Stimulated activated CD8-positive, alpha-beta memory T cell treated with anti-CD3 and anti-CD28 coated beads, Interleukin-12 subunit alpha, Interleukin-12 subunit beta, amount 100 ng/mL, for 1 hour (primary cell): ENCODE measurements around the gene TNFAIP8L3.

Experiments used
- DNase-seq: peaks from one replicate; pipeline ENCODE4 v3.0.0-alpha.2; 2020; ENCODE audit warnings: low read depth

TNFAIP8L3 gene

DNA sequence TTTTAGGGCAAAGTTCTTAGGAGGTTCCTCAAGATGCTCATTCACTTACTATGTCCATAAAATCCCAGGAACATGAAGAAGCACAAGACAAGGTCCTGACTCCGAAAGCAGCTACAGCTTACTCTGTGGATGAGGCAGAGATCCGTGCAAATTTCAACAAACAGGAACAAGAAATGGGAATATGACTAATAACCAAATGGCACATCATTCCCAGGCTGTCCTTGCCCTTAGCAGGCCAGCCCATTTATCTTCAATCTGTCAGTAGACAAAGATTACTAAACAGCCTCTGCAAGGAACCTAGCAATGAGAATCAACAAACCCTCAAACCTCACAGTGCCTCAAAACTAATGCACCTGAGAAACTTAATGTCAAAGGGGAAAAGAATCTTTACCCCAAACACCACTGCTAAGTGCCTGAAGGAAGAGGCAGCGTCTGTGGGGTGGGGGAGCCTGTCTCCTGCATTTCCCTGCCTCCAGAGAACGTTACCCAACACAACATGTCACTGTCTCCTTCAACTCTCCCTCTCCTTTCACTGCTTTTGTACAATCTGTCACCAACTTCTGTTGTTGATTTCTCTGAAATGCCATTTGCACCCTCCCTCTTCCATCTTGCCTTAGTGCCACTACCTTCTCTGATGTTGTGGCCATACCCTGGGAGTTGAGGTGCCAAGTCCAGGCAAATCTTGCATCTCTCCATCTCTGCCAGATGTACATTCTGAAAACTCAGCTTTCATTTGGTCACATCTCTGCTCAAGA, 4.8 kb downstream of the TNFAIP8L3 start:
- DNase-seq = no peak

DNA sequence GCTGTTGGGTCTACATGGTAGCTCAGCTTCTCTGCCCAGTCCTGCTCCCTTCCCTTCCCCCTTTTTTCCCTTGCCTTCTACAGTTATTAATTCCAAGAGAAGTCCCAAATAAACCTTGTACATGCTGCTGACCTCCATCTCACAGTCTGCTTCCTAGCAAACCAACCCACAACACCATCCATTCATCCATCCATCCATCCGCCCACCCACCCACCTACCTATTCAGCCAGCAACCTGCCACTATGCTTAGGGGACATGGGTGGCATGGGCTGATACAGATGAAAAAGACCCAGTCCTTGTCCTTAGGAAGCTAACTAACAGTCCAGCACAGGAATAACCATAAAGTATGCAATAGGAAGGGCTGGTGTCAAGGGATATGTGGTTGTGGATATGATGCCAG, 5.7 kb downstream of the TNFAIP8L3 start:
- no peak for DNase-seq

DNA sequence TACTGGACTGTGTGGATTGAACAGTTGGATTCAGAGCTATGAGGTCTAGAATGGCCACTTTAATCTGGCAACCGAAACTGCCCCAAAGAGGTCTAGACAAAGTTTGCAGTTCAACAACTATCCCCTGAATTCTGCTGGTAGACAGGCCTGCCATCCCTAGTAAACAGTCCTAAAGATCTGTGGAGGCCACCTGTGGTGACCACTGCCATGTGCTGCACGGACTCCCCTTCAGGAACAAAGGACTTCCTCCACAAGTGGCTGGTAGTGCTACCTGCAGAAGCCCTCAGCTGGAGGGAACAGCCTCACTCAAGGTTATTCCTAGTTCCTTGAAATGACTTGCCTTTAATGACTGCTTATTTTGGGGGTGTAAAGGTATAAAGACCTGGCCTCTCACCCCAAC, 6.1 kb downstream of the TNFAIP8L3 start:
- DNase-seq = no peak

DNA sequence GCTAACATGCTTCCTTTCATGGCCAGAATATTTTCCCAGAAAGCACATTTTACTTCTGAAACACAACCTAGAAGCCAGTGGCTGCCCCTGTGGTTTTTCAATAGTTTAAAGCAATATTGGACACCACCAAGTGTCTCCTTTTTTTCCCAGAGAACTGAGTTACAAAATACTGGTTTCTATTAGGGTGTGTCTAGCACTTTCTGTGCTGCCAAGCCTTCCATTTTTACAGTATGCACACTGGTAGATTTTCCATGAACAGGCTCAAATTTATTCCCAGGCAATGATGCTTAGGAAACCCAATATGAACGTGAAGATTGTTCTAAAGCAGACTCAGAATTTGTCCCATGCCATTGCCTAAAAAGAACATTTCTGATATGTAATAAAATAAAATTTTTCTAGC, 7.2 kb downstream of the TNFAIP8L3 start:
- DNase-seq = no peak

DNA sequence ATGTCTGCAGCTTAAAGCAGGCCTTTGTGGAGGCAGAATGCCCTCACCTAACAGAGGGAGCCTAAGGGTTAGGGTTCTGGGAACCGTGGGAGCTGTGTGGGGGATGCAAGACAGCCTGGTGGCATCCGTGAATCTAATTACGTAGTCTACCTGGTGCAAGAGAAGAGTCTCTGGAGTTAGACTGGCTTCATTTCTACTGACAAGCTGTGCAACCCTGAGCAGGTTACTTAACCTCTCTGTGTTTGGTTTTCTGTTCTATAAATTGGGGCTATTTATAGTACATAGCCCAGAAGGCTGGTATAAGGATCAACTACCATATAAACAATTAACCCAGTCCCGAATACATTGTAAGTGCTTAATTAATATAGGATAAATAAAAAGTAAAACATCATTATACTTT, 8.3 kb downstream of the TNFAIP8L3 start:
- no peak for DNase-seq

DNA sequence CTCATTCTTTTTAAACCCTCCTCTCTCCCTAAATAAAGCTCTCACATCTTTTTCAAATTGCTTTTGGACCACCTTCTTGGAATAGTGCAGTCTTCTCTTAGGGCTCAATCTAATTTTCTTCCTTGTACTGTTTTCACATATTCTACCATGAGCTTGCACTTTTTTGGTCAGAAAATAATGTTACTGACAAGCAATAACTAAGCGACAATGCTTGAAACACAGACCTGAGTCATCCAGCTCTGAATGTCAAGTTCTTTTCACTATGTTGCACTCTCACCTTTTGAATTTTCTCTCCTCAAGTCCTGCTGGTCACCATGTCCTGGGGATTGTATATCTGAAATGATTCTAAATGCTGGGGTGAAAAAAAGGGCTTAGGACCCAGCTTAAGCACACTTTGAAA, 8.9 kb downstream of the TNFAIP8L3 start:
- DNase-seq = no peak

DNA sequence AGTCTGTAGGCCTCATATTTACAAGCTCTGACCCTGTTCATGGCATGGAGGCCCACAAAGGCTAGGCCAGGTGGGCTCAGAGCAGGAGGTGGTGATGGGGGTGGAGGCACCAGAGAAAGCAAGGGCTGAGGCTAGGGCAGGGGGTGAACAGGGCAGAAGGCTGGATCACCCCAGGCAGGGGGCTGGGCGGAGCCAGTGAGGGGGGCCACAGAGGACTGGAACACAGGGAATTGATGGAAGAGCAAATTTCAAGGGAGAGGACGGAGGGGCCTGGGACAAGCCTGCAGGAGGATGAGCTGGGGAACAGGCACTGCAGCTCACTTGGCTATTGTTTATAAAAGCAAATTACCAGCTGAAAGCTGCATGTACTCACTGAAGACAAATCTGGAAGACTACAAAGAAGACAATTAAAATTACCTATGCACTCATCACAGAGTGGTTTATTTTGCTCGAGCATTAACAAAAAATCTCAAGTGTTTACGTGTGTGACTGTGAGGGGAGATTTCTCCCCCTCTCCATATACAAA, 11.0 kb downstream of the TNFAIP8L3 start:
- DNase-seq = no peak

DNA sequence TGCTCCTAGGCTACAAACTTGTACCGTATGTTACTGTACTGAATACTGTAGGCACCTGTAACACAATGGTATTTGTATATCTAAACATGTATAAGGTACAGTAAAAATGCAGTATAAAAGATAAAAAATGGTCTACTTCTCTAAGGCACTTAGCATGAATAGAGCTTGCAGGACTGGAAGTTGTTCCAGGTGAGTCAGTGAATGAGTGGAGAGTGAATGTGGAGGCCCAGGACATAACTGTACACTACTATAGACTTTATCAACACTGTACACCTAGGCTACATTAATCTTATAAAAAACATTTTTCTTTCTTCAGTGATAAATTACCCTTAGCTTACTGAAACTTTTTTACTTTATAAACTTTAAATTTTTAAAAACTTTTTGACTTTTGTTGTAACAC, 12.5 kb downstream of the TNFAIP8L3 start:
- no peak for DNase-seq

DNA sequence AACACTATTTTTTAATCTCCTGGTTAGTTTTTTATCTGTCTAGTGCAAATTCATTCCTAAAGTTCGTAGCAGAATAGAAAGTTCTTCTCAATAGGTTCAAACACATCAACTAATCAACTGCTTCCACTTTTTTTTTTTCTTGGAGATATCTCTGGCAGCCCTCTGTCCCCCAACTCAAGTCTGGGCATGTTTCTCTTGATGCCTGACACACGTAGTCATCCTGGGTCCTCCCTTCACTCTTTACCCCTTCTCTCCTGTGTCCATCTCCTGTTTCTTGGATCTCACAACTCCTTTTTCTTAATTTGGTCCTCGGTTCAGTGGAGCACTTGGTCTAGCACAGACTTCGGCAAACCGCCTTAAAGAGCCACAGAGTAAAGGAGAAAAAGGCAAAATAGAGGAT, 14.4 kb downstream of the TNFAIP8L3 start:
- no peak for DNase-seq

DNA sequence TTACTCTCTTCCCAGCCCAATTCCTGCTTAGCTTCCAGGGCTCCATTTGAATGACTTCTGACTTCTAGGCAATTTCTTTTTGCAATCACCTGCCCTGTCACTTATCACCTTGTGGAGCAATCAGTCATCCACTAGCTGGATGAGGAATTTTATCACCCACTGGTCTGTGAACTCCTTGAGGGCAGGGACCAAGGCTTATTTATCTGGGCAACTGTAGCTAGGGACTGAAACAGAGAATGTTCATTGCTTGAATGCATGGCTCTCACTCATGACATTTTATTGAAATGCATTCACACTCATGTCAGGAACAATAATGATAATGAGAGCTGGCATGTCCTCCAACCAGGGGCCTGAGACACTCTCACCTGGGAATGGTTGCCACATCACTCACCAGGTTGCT, 15.5 kb downstream of the TNFAIP8L3 start:
- DNase-seq = no peak

DNA sequence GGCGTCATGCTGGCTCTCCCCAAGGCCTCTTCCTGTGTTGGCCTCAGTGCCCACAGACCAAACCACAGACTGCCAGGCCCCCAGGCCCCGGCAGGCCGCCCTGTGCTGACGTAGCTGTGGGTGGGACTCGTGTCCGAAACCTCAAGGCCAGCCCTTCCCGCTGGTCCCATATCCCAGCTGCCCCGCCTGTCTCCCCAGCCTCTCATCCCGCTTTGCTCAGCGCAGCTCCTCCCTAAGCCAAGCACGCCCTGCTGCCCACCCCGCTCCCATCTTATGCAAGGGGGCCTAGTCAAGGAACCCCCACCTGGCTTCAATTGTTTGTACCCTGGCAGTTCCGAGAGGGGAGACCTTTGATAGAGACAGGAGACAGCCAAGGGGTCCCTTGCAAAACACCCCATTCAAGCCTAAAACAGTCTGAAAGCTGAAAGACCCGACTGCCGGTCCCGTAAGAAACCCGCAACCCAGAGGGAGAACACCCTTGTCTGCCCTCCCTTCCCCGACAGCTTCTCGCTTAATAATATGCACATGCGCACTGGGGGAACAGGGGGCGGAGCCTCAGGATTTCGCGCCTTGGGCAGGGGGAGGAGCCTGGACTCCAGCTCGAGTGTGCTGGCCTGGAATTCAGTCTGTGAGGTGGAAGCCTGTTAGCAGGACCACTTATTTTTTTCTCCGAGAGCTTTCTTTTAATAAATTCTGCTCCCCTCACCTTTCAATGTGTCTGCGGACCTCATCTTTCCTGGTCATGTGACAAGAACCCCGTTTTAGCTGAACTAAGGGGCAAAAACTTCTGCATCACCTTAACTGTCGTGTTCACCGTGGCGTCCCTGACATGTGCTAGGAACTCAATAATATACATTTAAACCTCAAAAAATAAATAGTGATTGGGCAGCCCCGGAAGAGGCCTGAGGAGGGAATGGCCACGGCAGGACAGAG, 17.2 kb downstream of the TNFAIP8L3 start:
- peak; percentile 20 for DNase-seq

DNA sequence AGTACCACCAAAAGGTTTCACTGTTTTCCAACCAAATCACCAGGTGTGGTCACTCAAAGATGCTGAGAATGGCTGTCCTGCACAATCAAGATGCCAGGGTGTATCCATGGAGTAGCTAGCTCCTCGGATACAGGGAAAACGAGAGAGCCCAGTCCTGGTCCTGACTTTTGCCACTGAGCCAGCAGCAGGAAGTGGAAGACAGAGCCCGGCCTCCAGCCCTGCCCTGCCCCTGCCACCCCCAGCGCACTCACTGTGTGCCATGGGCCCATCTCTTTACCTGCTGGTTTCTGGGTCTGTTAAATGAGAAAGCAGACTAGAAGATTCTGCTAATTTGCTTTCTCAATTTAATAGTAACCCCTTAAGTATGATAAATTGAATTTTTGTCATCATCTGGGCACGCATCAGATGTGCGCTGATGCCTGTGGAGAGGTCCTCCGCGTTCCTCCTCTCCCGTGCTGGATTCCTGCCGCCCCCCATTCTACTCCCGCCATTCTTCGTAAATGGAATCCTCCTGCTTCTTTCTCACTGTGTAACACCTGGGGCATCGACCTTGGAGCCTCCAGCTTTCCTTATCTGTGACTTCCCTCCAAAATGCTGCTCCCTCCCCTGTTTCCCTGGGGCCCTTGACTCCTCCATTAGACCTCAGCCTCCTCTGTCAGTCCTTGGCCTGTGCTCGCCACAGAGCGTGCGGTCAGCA, 18.0 kb downstream of the TNFAIP8L3 start:
- no peak for DNase-seq

DNA sequence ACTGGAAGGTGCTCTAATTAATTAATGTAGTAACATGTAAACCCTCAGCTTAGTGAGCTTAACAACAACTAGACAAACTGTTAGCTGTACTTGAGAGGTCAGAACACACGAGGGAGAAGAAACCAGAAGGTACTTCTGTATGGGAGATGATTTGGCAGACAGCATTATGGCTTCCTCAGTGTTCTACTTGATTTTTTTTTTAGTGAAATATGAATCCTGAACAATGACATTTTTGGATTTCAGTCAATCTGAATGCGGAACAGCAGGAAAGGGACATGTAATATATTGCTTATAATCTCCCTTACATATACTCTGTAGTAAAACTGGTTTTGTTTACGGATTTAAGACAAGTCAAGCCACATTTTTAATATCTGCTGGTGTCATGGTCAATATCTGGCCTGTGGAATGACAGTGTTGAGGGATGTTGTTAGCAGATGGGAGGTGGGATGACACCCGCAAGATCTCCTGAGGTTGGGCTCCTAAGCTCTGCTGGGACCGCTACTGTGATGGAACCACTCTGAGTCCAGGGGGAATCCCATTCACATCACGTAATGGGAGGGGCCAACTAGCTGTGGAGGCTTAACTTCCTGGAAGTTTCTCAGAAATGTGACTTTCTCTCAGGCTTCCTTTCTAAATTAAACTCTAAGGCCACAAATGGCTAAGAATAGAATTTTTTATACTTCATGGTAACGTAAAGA, 18.7 kb downstream of the TNFAIP8L3 start:
- no peak for DNase-seq

DNA sequence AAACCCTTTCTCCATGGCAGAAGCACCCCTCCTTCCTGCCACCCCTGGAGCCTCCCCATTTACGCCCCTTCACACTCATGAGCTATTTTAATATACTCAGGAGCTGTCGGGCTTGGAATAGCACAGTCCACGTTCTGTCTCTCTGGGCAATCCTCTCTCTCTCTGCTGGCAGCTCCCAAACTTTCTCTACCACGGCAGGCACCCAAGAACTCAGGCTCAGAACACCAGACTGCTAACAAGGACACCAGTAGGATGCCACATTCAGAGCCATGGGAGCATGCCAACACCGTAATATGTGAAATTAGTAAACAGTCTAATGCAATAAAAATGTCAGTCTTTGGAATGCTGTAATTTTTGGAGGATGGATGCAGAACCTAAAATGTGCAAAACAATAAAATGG, 19.3 kb downstream of the TNFAIP8L3 start:
- no peak for DNase-seq

DNA sequence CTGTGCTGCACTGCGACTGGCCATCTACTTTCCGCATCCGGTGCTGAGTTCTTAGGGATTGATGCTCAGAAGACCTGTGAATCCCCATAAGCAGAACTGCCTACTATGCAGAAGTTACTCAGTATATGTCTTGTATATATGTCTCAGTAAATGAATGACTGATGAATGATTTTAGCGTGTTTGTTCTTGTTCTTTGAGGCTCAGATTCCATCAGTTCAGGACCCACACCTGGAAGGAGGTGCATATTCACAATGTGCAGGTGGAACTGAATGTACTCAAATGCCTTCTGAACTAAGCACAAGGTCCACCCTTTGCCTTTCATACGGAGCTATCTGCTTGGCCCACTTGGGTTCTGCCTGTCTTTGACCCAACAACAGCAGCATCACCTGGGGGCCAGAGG, 19.8 kb downstream of the TNFAIP8L3 start:
- no peak for DNase-seq

DNA sequence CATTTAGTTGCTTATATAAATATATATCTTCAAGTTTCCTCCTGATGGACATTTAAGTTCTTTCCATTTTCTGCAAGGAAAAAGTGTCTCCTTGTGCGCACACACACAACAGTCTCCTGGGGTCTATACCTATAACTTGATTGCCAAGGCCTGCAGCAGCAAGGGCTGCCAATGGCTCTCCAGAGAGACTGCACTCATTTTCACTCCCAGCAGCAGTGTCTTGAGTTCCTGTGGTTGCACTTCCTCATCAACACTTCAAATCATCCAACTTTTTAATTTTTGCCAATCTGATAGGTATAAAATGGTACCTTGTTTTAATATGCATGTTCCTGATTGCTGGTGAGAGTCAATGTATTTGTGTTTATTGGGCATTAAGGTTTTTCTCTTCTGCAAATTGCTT, 23.1 kb downstream of the TNFAIP8L3 start:
- DNase-seq = no peak

DNA sequence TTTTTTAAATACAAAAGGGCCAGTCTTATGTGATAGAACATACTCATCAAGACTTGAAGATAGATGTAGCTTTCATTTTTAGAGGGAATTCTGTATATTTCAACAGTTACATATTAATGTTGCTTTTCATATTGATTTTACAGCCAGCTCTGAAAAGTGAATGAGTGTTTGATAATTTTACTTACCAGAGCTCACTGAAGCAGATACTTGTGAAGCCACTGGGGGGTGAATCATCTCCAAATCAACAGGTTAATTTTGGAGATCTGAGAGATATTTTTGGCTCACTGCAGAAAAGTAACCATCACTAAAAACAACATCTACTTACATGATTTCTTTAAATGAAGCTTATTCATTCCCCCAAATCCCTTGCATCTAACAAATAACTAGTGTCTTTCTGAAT, 24.7 kb downstream of the TNFAIP8L3 start:
- no peak for DNase-seq

DNA sequence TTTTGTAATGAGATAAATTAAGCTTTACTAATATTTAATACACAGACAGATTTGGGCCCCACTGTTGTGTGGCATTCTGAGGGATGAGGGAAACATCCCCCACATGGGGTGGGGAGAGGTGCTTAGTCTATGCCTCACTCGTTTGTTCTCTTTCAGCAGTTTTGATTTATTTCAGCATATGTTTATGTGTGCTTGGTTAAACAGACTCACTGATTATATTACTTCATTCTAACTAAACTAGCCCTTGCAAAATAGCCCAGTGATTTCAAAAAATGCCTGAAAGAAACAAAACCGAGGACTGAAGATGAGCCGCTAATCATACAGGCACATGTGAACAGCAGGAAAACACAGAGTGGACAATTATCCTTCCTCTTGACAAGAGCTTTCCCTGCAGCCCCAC, 27.2 kb downstream of the TNFAIP8L3 start:
- no peak for DNase-seq

DNA sequence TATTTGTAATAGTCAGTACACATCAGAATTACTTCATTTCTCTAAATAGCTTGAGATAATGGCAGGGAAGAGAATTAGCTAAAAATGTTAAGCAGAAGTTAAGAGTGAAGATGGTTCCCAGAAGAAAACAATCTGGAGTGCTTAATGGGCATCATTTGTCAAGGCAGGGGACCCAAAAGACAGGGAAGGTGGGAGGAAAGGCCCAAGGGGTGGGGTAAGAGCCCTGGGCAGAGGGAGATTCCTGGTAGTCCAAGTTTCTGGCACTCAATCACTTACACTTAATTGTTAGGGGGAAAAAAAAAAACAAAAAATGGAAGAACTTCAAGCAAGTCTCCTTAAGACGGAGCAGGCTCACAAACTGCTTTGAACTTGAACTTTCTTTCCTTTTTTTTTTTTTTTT, 28.9 kb downstream of the TNFAIP8L3 start:
- DNase-seq = no peak

DNA sequence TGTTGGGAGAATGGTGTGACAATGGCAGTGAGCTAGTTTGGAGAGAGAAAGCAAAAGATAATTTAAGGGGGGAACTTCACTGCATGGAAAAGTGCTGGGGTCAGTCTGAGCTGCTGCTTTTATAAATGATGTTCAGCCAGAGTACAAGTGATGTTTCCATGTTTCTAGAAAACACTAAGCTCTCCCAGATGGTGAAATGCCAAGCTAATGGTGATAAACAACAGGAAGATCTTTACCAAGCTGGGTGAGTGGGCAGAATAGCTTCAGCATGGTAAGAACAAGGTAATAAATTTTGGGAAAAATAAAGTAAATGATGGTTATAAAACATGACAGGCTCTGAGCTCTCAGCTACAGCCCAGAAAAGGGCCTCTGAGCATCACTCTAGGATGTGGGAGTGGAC, 29.4 kb downstream of the TNFAIP8L3 start:
- DNase-seq = no peak

DNA sequence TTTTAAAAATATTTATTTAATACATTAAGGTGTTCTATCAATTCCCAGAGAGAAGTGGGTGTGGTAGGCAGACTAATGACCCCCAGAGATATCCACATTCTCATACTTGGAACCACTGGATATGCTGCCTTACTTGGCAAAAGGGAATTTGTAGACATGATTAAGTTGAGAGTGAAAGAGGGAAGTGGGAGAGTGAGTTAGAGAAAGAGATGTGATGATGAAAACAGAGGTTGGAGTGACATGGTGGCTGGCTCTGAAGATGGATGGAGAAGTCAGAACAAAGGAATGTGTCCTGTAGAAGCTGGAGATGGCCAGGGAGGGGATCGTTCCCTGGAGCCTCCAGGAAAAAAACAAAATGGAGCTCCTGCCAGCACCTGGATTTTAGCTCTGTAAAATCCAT, 32.0 kb downstream of the TNFAIP8L3 start:
- DNase-seq = no peak
